GM12878 (cell line): ENCODE data around the gene JAG1. TPM values are rescaled to one million over a fixed set of nuclear protein-coding genes. Genes with fewer than 3 reads are reported as not detected.

Experiments
- ATAC-seq: fragments of 200-7000 bp; cut with Tn5 transposase; 3 replicates; pipeline ENCODE4 v1.9.1; 2020; ENCODE audit warnings: mild to moderate bottlenecking, moderate library complexity
- BruUV-seq: library from RNA; stranded (reverse); fragments of 400-500 nt; replicated peaks from 2 replicates; lab custom pipeline; 2021; lab: Mats Ljungman, UMichigan
- CTCF ChIA-PET: fragments of 300-600 bp; sonication (Branson Sonifier 250); formaldehyde crosslinking; extraction: SDS; loops from one replicate; lab custom pipeline; 2021; ENCODE audit warnings: inconsistent platforms; lab: Yijun Ruan, JAX
- POLR2A ChIA-PET: fragments of 350-600 bp; formaldehyde crosslinking; extraction: SDS; loops from one replicate; lab custom pipeline; 2021; ENCODE audit warnings: inconsistent platforms; lab: Charles Lee
- RAD21 ChIA-PET: fragments of 300-600 bp; sonication (Branson Sonifier 250); formaldehyde crosslinking; loops from one replicate; lab custom pipeline; 2023; ENCODE audit warnings: antibody characterized with exemption; ENCODE audit not compliant: unreplicated experiment; lab: Charles Lee
- SMC1A ChIA-PET: fragments of 300-600 bp; sonication (Branson Sonifier 250); formaldehyde crosslinking; loops from one replicate; lab custom pipeline; 2023; ENCODE audit not compliant: unreplicated experiment, uncharacterized antibody; lab: Charles Lee
- DNase-seq: peaks from one replicate; pipeline ENCODE4 v3.0.0-alpha.2; 2011; ENCODE audit warnings: low read depth, low spot score
- FAIRE-seq: peaks from 3 replicates; lab custom pipeline; 2011; peaks lifted over from hg19 to GRCh38; lab: Jason Lieb, UNC
- H2AFZ ChIP-seq: 2 replicates; pipeline ENCODE4 v1.6.0; 2011; ENCODE audit warnings: low read depth, low read length, control low read depth; ENCODE audit not compliant: control insufficient read depth
- H3K27ac ChIP-seq: 2 replicates; pipeline ENCODE4 v1.5.1; 2011; ENCODE audit warnings: control low read depth; ENCODE audit not compliant: control insufficient read depth, insufficient read depth
- H3K27me3 ChIP-seq, 2 experiments: replicated peaks in 1 of 2; 2 replicates each; pipeline versions ENCODE4 v1.6.0 to v1.6.1; 2011; ENCODE audit warnings: low read length in 1 of 2; ENCODE audit not compliant: control insufficient read depth in 2 of 2, insufficient read depth in 2 of 2
- H3K36me3 ChIP-seq, 2 experiments: 2 replicates each; pipeline ENCODE4 v1.5.1; 2011; ENCODE audit warnings: low read length in 1 of 2; ENCODE audit not compliant: control insufficient read depth in 2 of 2, insufficient read depth in 2 of 2
- H3K4me1 ChIP-seq: 2 replicates; pipeline ENCODE4 v1.6.1; 2011; ENCODE audit warnings: mild to moderate bottlenecking, low read length, moderate library complexity, mixed read lengths; ENCODE audit not compliant: control insufficient read depth, insufficient read depth
- H3K4me2 ChIP-seq: 2 replicates; pipeline ENCODE4 v1.6.0; 2011; ENCODE audit warnings: control low read depth; ENCODE audit not compliant: control insufficient read depth, insufficient read depth
- H3K4me3 ChIP-seq: fragments of 200-600 bp; sonication (generic); 2 replicates; pipeline ENCODE4 v1.5.1; 2016
- H3K79me2 ChIP-seq: 2 replicates; pipeline ENCODE4 v1.6.0; 2011; ENCODE audit warnings: low read length; ENCODE audit not compliant: control insufficient read depth, insufficient read depth
- H3K9ac ChIP-seq: 2 replicates; pipeline ENCODE4 v1.8.0; 2011; ENCODE audit warnings: low read length, control low read depth, mixed read lengths; ENCODE audit not compliant: control insufficient read depth, insufficient read depth
- H3K9me3 ChIP-seq: replicated peaks from 3 replicates; pipeline ENCODE4 v1.5.1; 2011; ENCODE audit warnings: mild to moderate bottlenecking, low read length; ENCODE audit not compliant: control insufficient read depth, insufficient read depth
- H4K20me1 ChIP-seq: 2 replicates; pipeline ENCODE4 v1.6.0; 2011; ENCODE audit not compliant: control insufficient read depth, insufficient read depth
- BHLHE40 ChIP-seq, 2 experiments: fragments of 450-650 bp in 1 of 2; IDR thresholded peaks; 2 replicates each; pipeline ENCODE4 v1.6.1; 2011 to 2017; ENCODE audit warnings: low read depth in 2 of 2, borderline replicate concordance in 1 of 2, improper control_type of control experiment in 1 of 2, low read length in 1 of 2, mild to moderate bottlenecking in 1 of 2
- E2F4 ChIP-seq: IDR thresholded peaks from 2 replicates; pipeline ENCODE4 v1.6.1; 2012; ENCODE audit warnings: low read depth, low read length, improper control_type of control experiment
- E2F8 ChIP-seq: fragments of 450-650 bp; IDR thresholded peaks from 2 replicates; pipeline ENCODE4 v1.6.1; 2018; ENCODE audit warnings: mild to moderate bottlenecking, low read depth, moderate library complexity; ENCODE audit not compliant: partially characterized antibody
- GABPA ChIP-seq: IDR thresholded peaks from 2 replicates; pipeline ENCODE4 v1.6.1; 2014; ENCODE audit warnings: antibody characterized with exemption, low read depth, mild to moderate bottlenecking, inconsistent platforms
- HCFC1 ChIP-seq: fragments of 150-350 bp; IDR thresholded peaks from 2 replicates; pipeline ENCODE4 v1.6.1; 2014; ENCODE audit warnings: low read length
- HDAC2 ChIP-seq: fragments of 200-600 bp; sonication (generic); IDR thresholded peaks from 2 replicates; pipeline ENCODE4 v1.6.1; 2017
- HDGF ChIP-seq: fragments of 450-650 bp; IDR thresholded peaks from 2 replicates; pipeline ENCODE4 v1.6.1; 2016; ENCODE audit warnings: antibody characterized with exemption
- IKZF1 ChIP-seq: fragments of 450-650 bp; conservative IDR thresholded peaks from 2 replicates; pipeline ENCODE4 v1.6.1; 2017; ENCODE audit warnings: antibody characterized with exemption, mild to moderate bottlenecking
- IKZF2 ChIP-seq, 2 experiments: fragments of 450-650 bp; IDR thresholded peaks; 2 replicates each; pipeline ENCODE4 v1.6.1; 2017; ENCODE audit warnings: mild to moderate bottlenecking in 2 of 2, moderate library complexity in 2 of 2
- KLF5 ChIP-seq: fragments of 450-650 bp; IDR thresholded peaks from 2 replicates; pipeline ENCODE4 v1.6.1; 2014; ENCODE audit warnings: mild to moderate bottlenecking; ENCODE audit not compliant: partially characterized antibody
- MAX ChIP-seq: IDR thresholded peaks from 2 replicates; pipeline ENCODE4 v1.6.1; 2012; ENCODE audit warnings: low read depth, low read length, improper control_type of control experiment
- MEF2B ChIP-seq: fragments of 450-650 bp; IDR thresholded peaks from 2 replicates; pipeline ENCODE4 v1.6.1; 2018; ENCODE audit warnings: mild to moderate bottlenecking, moderate library complexity; ENCODE audit not compliant: partially characterized antibody, poor library complexity, severe bottlenecking
- MYC ChIP-seq: IDR thresholded peaks from 2 replicates; pipeline ENCODE4 v1.6.1; 2011; ENCODE audit warnings: mild to moderate bottlenecking, low read length, moderate library complexity, inconsistent platforms; ENCODE audit not compliant: insufficient read depth, insufficient replicate concordance, insufficient read length, severe bottlenecking
- NFYB ChIP-seq: IDR thresholded peaks from 2 replicates; pipeline ENCODE4 v1.6.1; 2011; ENCODE audit warnings: low read depth, mild to moderate bottlenecking, low read length, improper control_type of control experiment, moderate library complexity; ENCODE audit not compliant: insufficient read depth
- PAX5 ChIP-seq: IDR thresholded peaks from 2 replicates; pipeline ENCODE4 v1.6.1; 2011; ENCODE audit warnings: low read depth, low read length, borderline replicate concordance
- RAD21 ChIP-seq: IDR thresholded peaks from 2 replicates; pipeline ENCODE4 v1.6.1; 2011; ENCODE audit warnings: mild to moderate bottlenecking, low read depth, low read length, moderate library complexity; ENCODE audit not compliant: insufficient read depth
- RCOR1 ChIP-seq: conservative IDR thresholded peaks from 2 replicates; pipeline ENCODE4 v1.6.1; 2012; ENCODE audit warnings: low read depth, low read length, improper control_type of control experiment
- TAF1 ChIP-seq: IDR thresholded peaks from 2 replicates; pipeline ENCODE4 v1.6.1; 2011; ENCODE audit warnings: mild to moderate bottlenecking, low read depth, low read length, borderline replicate concordance
- TCF12 ChIP-seq: IDR thresholded peaks from 2 replicates; pipeline ENCODE4 v1.6.1; 2011; ENCODE audit warnings: low read depth, mild to moderate bottlenecking, low read length
- TCF3 ChIP-seq: IDR thresholded peaks from 2 replicates; pipeline ENCODE4 v1.6.1; 2012; ENCODE audit warnings: low read depth, mild to moderate bottlenecking, low read length, borderline replicate concordance; ENCODE audit not compliant: insufficient read depth
- ZSCAN29 ChIP-seq: fragments of 450-650 bp; IDR thresholded peaks from 2 replicates; pipeline ENCODE4 v1.6.1; 2017; ENCODE audit warnings: mild to moderate bottlenecking, moderate library complexity
- WGBS: methylation state at CpG from one replicate; pipeline ENCODE4 v1.1.6; 2016; ENCODE audit warnings: low lambda C conversion rate; ENCODE audit not compliant: insufficient replicate concordance, insufficient coverage; ENCODE audit errors: missing lambda C conversion rate; 5-methylcytosine and 5-hydroxymethylcytosine counted together
- in situ Hi-C: fragments of 300-500 bp; cut with MboI; formaldehyde crosslinking; loops from 9 replicates; pipeline ENCODE4 v1.14.3; 2018; ENCODE audit warnings: mixed read lengths
- intact Hi-C: fragments of 100-400 bp; cut with micrococcal nuclease; formaldehyde crosslinking; loops from one replicate; pipeline ENCODE4 v1.14.2; 2022; ENCODE audit not compliant: unreplicated experiment
- polyA plus RNA-seq, 11 experiments: library from polyadenylated mRNA; depleted of rRNA in 4 of 11; unstranded in 6 of 11; stranded (reverse) in 5 of 11; fragments of >200 nt; fragmentation: Nextera tagmentation in 4 of 11; fragmentation: Illumina TruSeq in 1 of 11; extraction: Ambion mirVana in 4 of 11; extraction: Trizol in 1 of 11; gene quantifications; 1 replicate in 1 of 11; 2 replicates in 10 of 11; pipeline versions ENCODE4 v1.2.1 to v1.2.3, GENCODE V29; 2011 to 2016; ENCODE audit warnings: inconsistent platforms in 2 of 11, missing spikeins in 2 of 11, low read depth in 1 of 11
- total RNA-seq, 4 experiments: library from RNA; depleted of rRNA in 3 of 4; stranded (reverse); fragments of >200 nt in 3 of 4; fragmentation: Illumina TruSeq in 1 of 4; extraction: Trizol in 1 of 4; gene quantifications; 2 replicates each; pipeline versions ENCODE4 v1.2.1 to v1.2.3, GENCODE V29; 2013 to 2021

The JAG1 gene
- total and polyA plus RNA-seq, 10 of the 15 experiments (the other 5 are each of a cell fraction or from before 2014, with no cell fraction given) = 0.66 to 6.9 (median 1.8) TPM

- SMC1A ChIA-PET = interaction anchor here (0.9 to 1.3 kb wide), 2 partner anchors 9 to 17 kb away, joined by 4 read pairs; no protein-coding TSS in a partner anchor
- in situ Hi-C loops (no loop called here), intact Hi-C loops (loop anchor here (5.0 to 10.0 kb wide), 2 partner anchors 92 to 670 kb away; no protein-coding TSS in a partner anchor)
- no peaks in the 10 kb centered on the region for H3K79me2 ChIP-seq
- H4K20me1 ChIP-seq = no peaks in the 10 kb centered on the region
- H3K9ac ChIP-seq = no peak overlapping the region
- BruUV-seq = no TSS peak
- 62% methylated on average over 14 of the region's 14 CpGs for WGBS
- no peak overlapping the region for H3K27ac ChIP-seq
- RAD21 ChIA-PET = no interaction called here
- FAIRE-seq (no peak), DNase-seq (peak; percentile 48), ATAC-seq (peak; percentile 76)
- H3K36me3 ChIP-seq = peaks cover 7 to 9% of the 10 kb centered on the region in 2 experiments; a peak in 3 of 4 replicates
- CTCF ChIA-PET = no interaction called here
- no peak overlapping the region for H2AFZ ChIP-seq
- peak overlapping the region; percentile 46; the same call in 1 of the 2 replicates for H3K4me2 ChIP-seq
- peaks cover 14% of the 10 kb centered on the region for H3K4me1 ChIP-seq
- no peaks in the 10 kb centered on the region for H3K27me3 ChIP-seq
- POLR2A ChIA-PET = no interaction called here
- no peak overlapping the region for H3K4me3 ChIP-seq
- H3K9me3 ChIP-seq = no peaks in the 10 kb centered on the region
- no peak for TF ChIP-seq MAX
- TF ChIP-seq IKZF1 = 0 out of 2 replicates have a peak, but pooled peaks have one; percentile 13
- TF ChIP-seq MYC = no peak
- no peak for TF ChIP-seq MEF2B
- no peak for TF ChIP-seq PAX5
- TF ChIP-seq ZSCAN29 = no peak
- no peak for TF ChIP-seq IKZF2 (IDR thresholded peaks at IDR 0.05)
- TF ChIP-seq RCOR1 = no peak
- TF ChIP-seq RAD21 = no peak
- no peak for TF ChIP-seq TAF1
- no peak for TF ChIP-seq GABPA
- no peak for TF ChIP-seq HCFC1
- TF ChIP-seq KLF5 = no peak
- no peak for TF ChIP-seq HDAC2
- TF ChIP-seq TCF12 = 0 out of 2 replicates have a peak, but pooled peaks have one; percentile 12
- TF ChIP-seq HDGF = no peak
- TF ChIP-seq TCF3 = 0 out of 2 replicates have a peak, but pooled peaks have one; percentile 26
- no peak for TF ChIP-seq NFYB
- no peak for TF ChIP-seq E2F4
- TF ChIP-seq BHLHE40 (IDR thresholded peaks at IDR 0.05; ENCODE audit: borderline replicate concordance in 1 of 2, low read depth in 2 of 2, low read length in 1 of 2) = no peak
- no peak for TF ChIP-seq E2F8
Measured at GRCh38 chr20:10644458-10645204, 29.2 kb downstream of the JAG1 start.
